ENCODE data around the gene PDZD2.

PDZD2 gene

DNA sequence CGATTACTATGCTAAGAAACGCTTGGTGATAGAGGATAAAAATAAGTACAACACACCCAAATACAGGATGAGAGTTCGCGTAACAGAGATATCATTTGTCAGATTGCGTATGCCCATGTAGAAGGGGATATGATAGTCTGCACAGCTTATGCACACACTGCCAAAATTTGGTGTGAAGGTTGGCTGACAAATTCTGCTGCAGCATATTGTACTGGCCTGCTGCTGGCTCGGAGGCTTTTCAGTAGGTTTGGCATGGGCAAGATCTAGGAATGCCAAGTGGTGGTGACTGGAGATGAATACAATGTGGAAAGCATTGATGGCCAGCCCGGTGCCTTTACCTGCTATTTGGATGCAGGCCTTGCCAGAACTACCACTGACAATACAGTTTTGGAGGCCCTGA, 208.4 kb downstream of the PDZD2 start:
- H3K27me3 ChIP-seq (ENCODE audit: insufficient read depth, poor library complexity, severe bottlenecking) = no peaks in the 10 kb centered on the region
- no peak overlapping the region for H3K4me3 ChIP-seq (replicated peaks; ENCODE audit: insufficient read depth, low read length)
- H3K27ac ChIP-seq (replicated peaks) = no peak overlapping the region
- DNase-seq (ENCODE audit: low read depth in 1 of 2, low spot score in 1 of 2) = no peak
- TF ChIP-seq SPI1 (IDR thresholded peaks at IDR 0.05; ENCODE audit: borderline replicate concordance, low read depth) = no peak
- TF ChIP-seq GABPA (IDR thresholded peaks at IDR 0.05; ENCODE audit: low read depth) = no peak
- TF ChIP-seq, protein P1, sequence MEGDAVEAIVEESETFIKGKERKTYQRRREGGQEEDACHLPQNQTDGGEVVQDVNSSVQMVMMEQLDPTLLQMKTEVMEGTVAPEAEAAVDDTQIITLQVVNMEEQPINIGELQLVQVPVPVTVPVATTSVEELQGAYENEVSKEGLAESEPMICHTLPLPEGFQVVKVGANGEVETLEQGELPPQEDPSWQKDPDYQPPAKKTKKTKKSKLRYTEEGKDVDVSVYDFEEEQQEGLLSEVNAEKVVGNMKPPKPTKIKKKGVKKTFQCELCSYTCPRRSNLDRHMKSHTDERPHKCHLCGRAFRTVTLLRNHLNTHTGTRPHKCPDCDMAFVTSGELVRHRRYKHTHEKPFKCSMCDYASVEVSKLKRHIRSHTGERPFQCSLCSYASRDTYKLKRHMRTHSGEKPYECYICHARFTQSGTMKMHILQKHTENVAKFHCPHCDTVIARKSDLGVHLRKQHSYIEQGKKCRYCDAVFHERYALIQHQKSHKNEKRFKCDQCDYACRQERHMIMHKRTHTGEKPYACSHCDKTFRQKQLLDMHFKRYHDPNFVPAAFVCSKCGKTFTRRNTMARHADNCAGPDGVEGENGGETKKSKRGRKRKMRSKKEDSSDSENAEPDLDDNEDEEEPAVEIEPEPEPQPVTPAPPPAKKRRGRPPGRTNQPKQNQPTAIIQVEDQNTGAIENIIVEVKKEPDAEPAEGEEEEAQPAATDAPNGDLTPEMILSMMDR (IDR thresholded peaks at IDR 0.05; ENCODE audit: insufficient read depth, low read length) = no peak
- no peak for TF ChIP-seq POLR2AphosphoS5 (IDR thresholded peaks at IDR 0.05; ENCODE audit: low read depth)
- TF ChIP-seq, protein P2, sequence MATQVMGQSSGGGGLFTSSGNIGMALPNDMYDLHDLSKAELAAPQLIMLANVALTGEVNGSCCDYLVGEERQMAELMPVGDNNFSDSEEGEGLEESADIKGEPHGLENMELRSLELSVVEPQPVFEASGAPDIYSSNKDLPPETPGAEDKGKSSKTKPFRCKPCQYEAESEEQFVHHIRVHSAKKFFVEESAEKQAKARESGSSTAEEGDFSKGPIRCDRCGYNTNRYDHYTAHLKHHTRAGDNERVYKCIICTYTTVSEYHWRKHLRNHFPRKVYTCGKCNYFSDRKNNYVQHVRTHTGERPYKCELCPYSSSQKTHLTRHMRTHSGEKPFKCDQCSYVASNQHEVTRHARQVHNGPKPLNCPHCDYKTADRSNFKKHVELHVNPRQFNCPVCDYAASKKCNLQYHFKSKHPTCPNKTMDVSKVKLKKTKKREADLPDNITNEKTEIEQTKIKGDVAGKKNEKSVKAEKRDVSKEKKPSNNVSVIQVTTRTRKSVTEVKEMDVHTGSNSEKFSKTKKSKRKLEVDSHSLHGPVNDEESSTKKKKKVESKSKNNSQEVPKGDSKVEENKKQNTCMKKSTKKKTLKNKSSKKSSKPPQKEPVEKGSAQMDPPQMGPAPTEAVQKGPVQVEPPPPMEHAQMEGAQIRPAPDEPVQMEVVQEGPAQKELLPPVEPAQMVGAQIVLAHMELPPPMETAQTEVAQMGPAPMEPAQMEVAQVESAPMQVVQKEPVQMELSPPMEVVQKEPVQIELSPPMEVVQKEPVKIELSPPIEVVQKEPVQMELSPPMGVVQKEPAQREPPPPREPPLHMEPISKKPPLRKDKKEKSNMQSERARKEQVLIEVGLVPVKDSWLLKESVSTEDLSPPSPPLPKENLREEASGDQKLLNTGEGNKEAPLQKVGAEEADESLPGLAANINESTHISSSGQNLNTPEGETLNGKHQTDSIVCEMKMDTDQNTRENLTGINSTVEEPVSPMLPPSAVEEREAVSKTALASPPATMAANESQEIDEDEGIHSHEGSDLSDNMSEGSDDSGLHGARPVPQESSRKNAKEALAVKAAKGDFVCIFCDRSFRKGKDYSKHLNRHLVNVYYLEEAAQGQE (IDR thresholded peaks at IDR 0.05; ENCODE audit: insufficient replicate concordance, low read depth) = no peak

DNA sequence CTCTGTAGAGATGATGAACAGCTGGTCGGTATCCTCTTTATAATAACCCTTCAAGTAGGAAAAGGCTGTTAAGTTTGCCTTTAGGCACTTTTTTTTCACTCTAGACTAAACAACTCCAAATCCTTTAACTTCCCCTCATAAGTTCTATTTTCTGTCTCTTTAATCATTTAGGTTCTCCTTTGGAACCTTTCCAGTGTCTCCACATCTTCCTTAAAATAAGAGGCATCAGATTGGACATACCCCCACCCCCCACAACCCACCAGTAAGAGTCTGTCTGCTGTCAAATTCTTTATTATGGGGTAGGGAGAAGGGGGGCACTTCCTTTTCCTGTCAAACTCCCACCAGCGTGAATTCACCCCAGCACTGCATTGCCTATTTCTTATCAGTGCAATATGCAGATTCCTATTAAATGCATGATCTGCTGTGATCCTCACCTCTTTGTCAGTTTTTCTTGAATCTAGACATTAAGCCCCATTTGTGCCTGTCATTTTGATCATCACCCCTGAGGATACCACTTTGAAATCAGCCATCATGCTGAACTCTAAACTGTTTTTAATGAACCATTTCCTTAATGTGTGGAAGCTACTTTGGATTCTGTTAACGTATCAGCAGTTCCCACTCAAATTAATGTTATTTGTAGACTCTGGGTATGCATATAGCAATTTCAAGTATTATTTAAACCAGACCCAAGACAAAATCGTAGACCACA, 212.2 kb downstream of the PDZD2 start:
- no peak for TF ChIP-seq GABPA (IDR thresholded peaks at IDR 0.05; ENCODE audit: low read depth)
- no peak for TF ChIP-seq POLR2AphosphoS5 (IDR thresholded peaks at IDR 0.05; ENCODE audit: low read depth)
- TF ChIP-seq, protein P2 (IDR thresholded peaks at IDR 0.05; ENCODE audit: insufficient replicate concordance, low read depth) = no peak
- TF ChIP-seq, protein P1 (IDR thresholded peaks at IDR 0.05; ENCODE audit: insufficient read depth, low read length) = no peak
- TF ChIP-seq SPI1 (IDR thresholded peaks at IDR 0.05; ENCODE audit: borderline replicate concordance, low read depth) = no peak
- Histone ChIP-seq H3K27ac (replicated peaks) (no peak overlapping the region), H3K27me3 (ENCODE audit: insufficient read depth, poor library complexity, severe bottlenecking) (peaks cover 34% of the 10 kb centered on the region), H3K4me3 (replicated peaks; ENCODE audit: insufficient read depth, low read length) (no peak overlapping the region)
- DNase-seq (ENCODE audit: low read depth in 1 of 2, low spot score in 1 of 2) = no peak

DNA sequence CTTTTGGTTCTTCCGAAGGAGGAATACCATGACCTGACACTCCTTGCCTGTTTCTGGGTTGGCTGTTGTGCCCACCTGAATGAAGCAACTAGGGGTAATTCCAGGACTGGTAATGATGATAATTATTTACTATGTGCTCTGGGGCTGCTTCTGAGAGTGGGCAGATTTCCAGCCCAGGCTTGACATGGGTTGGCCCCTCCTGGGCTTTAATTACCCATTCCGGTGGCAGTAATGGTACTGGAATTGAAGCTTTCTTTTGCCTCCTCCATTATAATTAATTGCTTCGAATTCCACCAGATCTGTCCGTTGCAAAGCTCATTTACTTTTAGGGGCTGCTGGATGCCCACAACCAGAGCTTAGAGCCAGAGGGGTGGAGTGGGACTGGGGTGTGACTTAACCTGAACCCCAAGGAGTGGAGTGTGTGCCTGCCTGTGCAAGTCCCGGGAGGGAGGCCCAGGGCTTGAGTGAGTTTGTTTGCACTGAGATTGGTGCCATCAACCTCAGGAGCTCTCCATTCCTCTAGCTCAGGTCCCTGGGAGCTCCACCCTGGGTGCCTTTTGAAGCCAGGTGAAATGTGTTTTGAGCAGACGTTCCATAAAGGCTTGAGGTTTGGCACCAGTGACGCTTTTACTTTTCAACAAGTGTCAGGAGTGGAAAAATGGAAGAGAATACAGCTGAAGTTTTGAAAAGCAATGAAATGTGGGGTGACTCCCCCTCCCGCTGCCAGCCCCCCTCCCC, 214.6 kb downstream of the PDZD2 start:
- TF ChIP-seq, protein P2 (IDR thresholded peaks at IDR 0.05; ENCODE audit: insufficient replicate concordance, low read depth) = no peak
- no peak overlapping the region for H3K27ac ChIP-seq (replicated peaks)
- no peak for DNase-seq (ENCODE audit: low read depth in 1 of 2, low spot score in 1 of 2)
- H3K27me3 ChIP-seq (ENCODE audit: insufficient read depth, poor library complexity, severe bottlenecking) = peaks cover 36% of the 10 kb centered on the region
- no peak overlapping the region for H3K4me3 ChIP-seq (replicated peaks; ENCODE audit: insufficient read depth, low read length)

Data from HL-60 (cell line).